Sigmoid colon (tissue), 7 donors: ENCODE measurements around the gene VOPP1. TPM values are rescaled to one million over a fixed set of nuclear protein-coding genes. Genes with fewer than 3 reads are reported as not detected.

Source experiments
- DNase-seq: peaks from one replicate; pipeline ENCODE4 v3.0.0-alpha.2; 2019
- H3K27ac ChIP-seq, 4 donors: fragments of 200-600 bp; sonication (generic); one replicate each; pipeline ENCODE4 v1.5.1; 2016 to 2019; ENCODE audit warnings: mild to moderate bottlenecking in 1 of 4
- H3K27me3 ChIP-seq, 3 donors: fragments of 200-600 bp; sonication (generic); one replicate each; pipeline ENCODE4 v1.5.1; 2019; ENCODE audit warnings: mild to moderate bottlenecking in 1 of 3
- H3K36me3 ChIP-seq, 4 donors: fragments of 200-600 bp; sonication (generic); one replicate each; pipeline ENCODE4 v1.5.1; 2016 to 2019
- H3K4me1 ChIP-seq, 4 donors: fragments of 200-600 bp; sonication (generic); one replicate each; pipeline ENCODE4 v1.5.1; 2017 to 2019
- H3K4me3 ChIP-seq, 4 donors: fragments of 200-600 bp; sonication (generic); one replicate each; pipeline ENCODE4 v1.5.1; 2017 to 2019; ENCODE audit warnings: mild to moderate bottlenecking in 2 of 4, moderate library complexity in 1 of 4
- H3K9me3 ChIP-seq, 4 donors: fragments of 200-600 bp in 3 of 4; sonication (generic) in 3 of 4; one replicate each; pipeline versions ENCODE4 v1.5.1 to v1.6.1; 2013 to 2019
- CTCF ChIP-seq, 4 experiments: fragments of 450-650 bp in 3 of 4; fragments of 200-600 bp in 1 of 4; IDR thresholded peaks; one replicate each; pipeline ENCODE4 v1.5.1; 2016 to 2019; ENCODE audit warnings: antibody characterized with exemption in 4 of 4, mild to moderate bottlenecking in 3 of 4, moderate library complexity in 2 of 4
- EP300 ChIP-seq, 4 donors: sonication (generic); formaldehyde crosslinking; IDR thresholded peaks; one replicate each; pipeline ENCODE4 v1.6.1; 2017; ENCODE audit warnings: antibody characterized with exemption in 4 of 4
- POLR2A ChIP-seq, 2 donors: fragments of 450-650 bp; IDR thresholded peaks; one replicate each; pipeline ENCODE4 v1.6.1; 2016; ENCODE audit warnings: antibody characterized with exemption in 2 of 2, mild to moderate bottlenecking in 2 of 2, moderate library complexity in 2 of 2
- POLR2AphosphoS5 ChIP-seq, 4 donors: sonication (generic); formaldehyde crosslinking; IDR thresholded peaks; one replicate each; pipeline ENCODE4 v1.6.1; 2017; ENCODE audit warnings: antibody characterized with exemption in 4 of 4
- WGBS, 2 donors: extraction: QIAGEN DNeasy Blood & Tissue Kit; methylation state at CpG; one replicate each; pipeline ENCODE4 v1.1.7; 2013; 5-methylcytosine and 5-hydroxymethylcytosine counted together
- intact Hi-C: fragments of 100-400 bp; cut with DNase I; formaldehyde crosslinking; loops from one replicate; pipeline ENCODE4 v1.15.1; 2023
- polyA plus RNA-seq, 3 donors: library from polyadenylated mRNA; stranded (reverse); fragments of 200-250 nt; gene quantifications; one replicate each; pipeline ENCODE4 v1.2.3, GENCODE V29; 2013
- total RNA-seq, 4 donors: library from RNA; depleted of rRNA; stranded (reverse); fragments of >200 nt; gene quantifications; one replicate each; pipeline ENCODE4 v1.1.0, GENCODE V29; 2016
- donor health status: healthy with polysubstance abuse.
- donor health status: Bipolar disorder and iron deficiency.
- donor health status: healthy.

Gene VOPP1
- total and polyA plus RNA-seq, 7 donors, result 22.2 to 59.5 (median 26.4) TPM

- TF ChIP-seq EP300 (IDR thresholded peaks at IDR 0.05), result no peak
- no peak for TF ChIP-seq POLR2AphosphoS5 (IDR thresholded peaks at IDR 0.05)
- TF ChIP-seq CTCF (IDR thresholded peaks at IDR 0.05), result no peak
- no peak for TF ChIP-seq POLR2A (IDR thresholded peaks at IDR 0.05)
- intact Hi-C loops, result no loop called here
- no peak for DNase-seq
These were observed 132.1 kb downstream of the VOPP1 start for GRCh38 chr7:55440040-55440690.

GRCh38 chr7:55439627-55440026 lies 132.7 kb downstream of the VOPP1 start:
- Histone ChIP-seq H3K4me1 (peaks cover 0 to 6% (median 2%) of the 10 kb centered on the region in 4 donors), H3K4me3 (no peak overlapping the region), H3K27me3 (peaks cover 0 to 3% (median 0%) of the 10 kb centered on the region in 3 donors), H3K9me3 (no peaks in the 10 kb centered on the region), H3K36me3 (no peaks in the 10 kb centered on the region), H3K27ac (no peak overlapping the region)
- WGBS, 2 donors, result 76% methylated on average over 10 of the region's 10 CpGs
- DNase-seq, result no peak
- intact Hi-C loops, result no loop called here
- TF ChIP-seq POLR2A (IDR thresholded peaks at IDR 0.05), result no peak
- TF ChIP-seq EP300 (IDR thresholded peaks at IDR 0.05), result no peak
- TF ChIP-seq CTCF (IDR thresholded peaks at IDR 0.05), result no peak
- no peak for TF ChIP-seq POLR2AphosphoS5 (IDR thresholded peaks at IDR 0.05)

More at GRCh38 chr7:55440040-55440690, 132.1 kb downstream of the VOPP1 start:
- peaks cover 0 to 9% (median 3%) of the 10 kb centered on the region in 4 donors for H3K4me1 ChIP-seq
- no peak overlapping the region for H3K27ac ChIP-seq
- H3K27me3 ChIP-seq, result peaks cover 0 to 3% (median 0%) of the 10 kb centered on the region in 3 donors
- no peaks in the 10 kb centered on the region for H3K36me3 ChIP-seq
- no peak overlapping the region for H3K4me3 ChIP-seq
- no peaks in the 10 kb centered on the region for H3K9me3 ChIP-seq
- WGBS, 2 donors, result 84 to 85% methylated on average over 13 of the region's 13 CpGs

GRCh38 chr7:55438757-55439525 lies 133.4 kb downstream of the VOPP1 start:
- TF ChIP-seq EP300 (IDR thresholded peaks at IDR 0.05) (no peak), CTCF (IDR thresholded peaks at IDR 0.05) (no peak)
- Histone ChIP-seq H3K36me3 (no peaks in the 10 kb centered on the region), H3K9me3 (no peaks in the 10 kb centered on the region), H3K4me1 (no peaks in the 10 kb centered on the region), H3K4me3 (no peak overlapping the region), H3K27ac (no peak overlapping the region), H3K27me3 (peaks cover 0 to 3% (median 0%) of the 10 kb centered on the region in 3 donors)
- intact Hi-C loops, result no loop called here
- 34 to 58% methylated on average over 19 of the region's 19 CpGs for WGBS, 2 donors
- no peak for DNase-seq

GRCh38 chr7:55438085-55438756 lies 134.1 kb downstream of the VOPP1 start:
- Histone ChIP-seq H3K27ac (no peak overlapping the region), H3K9me3 (no peaks in the 10 kb centered on the region), H3K36me3 (no peaks in the 10 kb centered on the region), H3K4me3 (no peak overlapping the region), H3K27me3 (peaks cover 0 to 3% (median 0%) of the 10 kb centered on the region in 3 donors), H3K4me1 (no peaks in the 10 kb centered on the region)
- intact Hi-C loops, result no loop called here
- no peak for DNase-seq
- no peak for TF ChIP-seq POLR2AphosphoS5 (IDR thresholded peaks at IDR 0.05)
- no peak for TF ChIP-seq POLR2A (IDR thresholded peaks at IDR 0.05)
- no peak for TF ChIP-seq EP300 (IDR thresholded peaks at IDR 0.05)
- no peak for TF ChIP-seq CTCF (IDR thresholded peaks at IDR 0.05)
- 94 to 95% methylated on average over 13 of the region's 13 CpGs for WGBS, 2 donors
